ENCODE data around the gene PDZRN3.

- TF ChIP-seq CTCF (conservative IDR thresholded peaks at IDR 0.05) (no peak), EZH2 (IDR thresholded peaks at IDR 0.05; ENCODE audit: low read depth) (no peak)
These were observed 33.4 kb downstream of the PDZRN3 start for GRCh38 chr3:73591286-73591800.

Data from PC-9 (cell line).